Epithelial cell of esophagus (primary cell): ENCODE results near the gene HUS1B.

Experiments
- DNase-seq: peaks from one replicate; pipeline ENCODE4 v3.0.0; 2010; ENCODE audit warnings: low read depth
- H3K4me3 ChIP-seq: 2 replicates; pipeline ENCODE4 v1.5.1; 2011; ENCODE audit warnings: mild to moderate bottlenecking, low read length, control low read depth
- TF ChIP-seq, protein P1 (sequence below): IDR thresholded peaks from 2 replicates; pipeline ENCODE4 v1.5.1; 2011; ENCODE audit warnings: low read depth, mild to moderate bottlenecking, low read length, control low read depth, inconsistent platforms; ENCODE audit not compliant: insufficient read depth; ENCODE audit errors: missing control alignments

HUS1B gene

DNA sequence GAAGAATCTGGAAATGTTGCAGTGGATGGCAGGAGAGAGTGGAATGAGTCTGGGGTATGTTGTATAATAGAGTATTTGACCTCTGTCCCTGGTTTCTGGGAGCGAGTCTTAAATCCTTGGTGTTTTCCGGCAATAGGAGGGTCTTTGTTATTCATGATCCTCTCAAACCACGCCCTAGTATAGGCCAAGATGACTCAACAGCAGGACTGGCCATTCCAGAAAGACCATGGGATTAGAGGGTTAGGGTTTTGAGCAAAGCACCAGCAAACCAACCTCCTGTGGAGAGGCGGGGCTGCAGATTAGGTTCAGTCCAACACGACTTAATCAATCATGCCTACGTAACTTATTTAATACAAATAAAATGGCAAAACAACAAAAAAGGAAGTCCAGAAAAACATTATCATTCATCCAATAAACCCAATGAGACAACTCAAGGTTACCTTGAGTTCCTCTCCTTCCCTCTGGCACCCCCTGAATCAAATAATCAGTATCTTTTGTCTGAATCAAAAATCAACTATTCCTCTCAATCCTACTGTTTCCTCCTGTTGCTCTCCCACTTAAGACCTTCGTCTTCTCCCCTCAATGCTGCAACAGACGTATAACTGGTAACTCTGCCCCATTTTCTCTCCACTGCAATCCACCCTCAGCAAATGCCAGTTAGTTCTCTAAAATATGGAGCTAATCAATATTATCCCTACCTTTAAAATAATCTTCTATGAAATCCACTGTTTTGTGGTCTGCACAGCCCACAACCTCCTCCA, 15.5 kb downstream of the HUS1B start:
- TF ChIP-seq, protein P1, sequence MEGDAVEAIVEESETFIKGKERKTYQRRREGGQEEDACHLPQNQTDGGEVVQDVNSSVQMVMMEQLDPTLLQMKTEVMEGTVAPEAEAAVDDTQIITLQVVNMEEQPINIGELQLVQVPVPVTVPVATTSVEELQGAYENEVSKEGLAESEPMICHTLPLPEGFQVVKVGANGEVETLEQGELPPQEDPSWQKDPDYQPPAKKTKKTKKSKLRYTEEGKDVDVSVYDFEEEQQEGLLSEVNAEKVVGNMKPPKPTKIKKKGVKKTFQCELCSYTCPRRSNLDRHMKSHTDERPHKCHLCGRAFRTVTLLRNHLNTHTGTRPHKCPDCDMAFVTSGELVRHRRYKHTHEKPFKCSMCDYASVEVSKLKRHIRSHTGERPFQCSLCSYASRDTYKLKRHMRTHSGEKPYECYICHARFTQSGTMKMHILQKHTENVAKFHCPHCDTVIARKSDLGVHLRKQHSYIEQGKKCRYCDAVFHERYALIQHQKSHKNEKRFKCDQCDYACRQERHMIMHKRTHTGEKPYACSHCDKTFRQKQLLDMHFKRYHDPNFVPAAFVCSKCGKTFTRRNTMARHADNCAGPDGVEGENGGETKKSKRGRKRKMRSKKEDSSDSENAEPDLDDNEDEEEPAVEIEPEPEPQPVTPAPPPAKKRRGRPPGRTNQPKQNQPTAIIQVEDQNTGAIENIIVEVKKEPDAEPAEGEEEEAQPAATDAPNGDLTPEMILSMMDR, result no peak
- H3K4me3 ChIP-seq, result no peak overlapping the region
- no peak for DNase-seq

DNA sequence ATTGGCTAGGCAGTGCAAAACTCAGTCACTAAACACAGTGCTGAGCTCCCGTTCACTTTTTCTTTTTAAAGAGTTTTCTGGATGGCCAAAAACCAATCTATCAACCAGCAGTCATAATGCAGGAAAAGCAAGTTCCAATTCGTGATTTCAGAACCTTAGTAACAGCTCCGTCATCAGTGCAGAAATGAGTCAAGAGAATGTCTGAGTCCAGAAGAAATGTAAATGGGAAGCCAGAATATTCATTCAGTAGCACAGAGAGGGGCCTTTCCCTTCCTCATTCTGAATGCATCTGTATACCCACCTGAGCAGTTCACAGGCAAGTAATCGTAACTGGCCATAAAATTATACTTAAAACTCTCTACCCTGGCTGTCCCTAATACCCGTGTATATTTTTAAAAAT, 20.4 kb downstream of the HUS1B start:
- TF ChIP-seq, protein P1, result no peak
- no peak overlapping the region for H3K4me3 ChIP-seq
- DNase-seq, result peak; percentile 27

DNA sequence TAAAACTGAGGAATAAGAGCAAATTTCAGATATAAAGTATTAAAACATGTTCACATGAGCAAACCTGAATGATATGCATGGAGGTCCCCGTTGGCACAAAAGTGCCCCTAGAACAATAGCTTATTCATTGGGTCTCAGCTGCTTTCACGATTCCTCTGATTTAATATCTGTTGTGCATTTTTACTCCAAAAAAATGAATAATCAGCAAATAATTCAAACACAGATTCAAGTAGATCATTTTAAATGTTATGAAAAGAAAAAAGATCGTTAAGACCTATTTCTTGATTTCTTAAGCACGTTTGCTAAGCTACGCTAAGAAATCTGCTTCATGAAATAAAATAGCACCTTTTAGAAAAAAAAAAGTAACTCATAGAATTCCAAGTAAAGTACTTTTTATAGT, 21.7 kb downstream of the HUS1B start:
- no peak for DNase-seq
- TF ChIP-seq, protein P1, result no peak
- no peak overlapping the region for H3K4me3 ChIP-seq

- TF ChIP-seq, protein P1, result no peak
- no peak for DNase-seq
- no peak overlapping the region for H3K4me3 ChIP-seq
Measured at GRCh38 chr6:633611-634010, 23.3 kb downstream of the HUS1B start.

GRCh38 chr6:628766-629165, 28.1 kb downstream of the HUS1B start:
- no peak for DNase-seq
- no peak overlapping the region for H3K4me3 ChIP-seq
- TF ChIP-seq, protein P1, result no peak

GRCh38 chr6:626236-626635, 30.7 kb downstream of the HUS1B start:
- H3K4me3 ChIP-seq, result no peak overlapping the region
- TF ChIP-seq, protein P1, result no peak
- no peak for DNase-seq

DNA sequence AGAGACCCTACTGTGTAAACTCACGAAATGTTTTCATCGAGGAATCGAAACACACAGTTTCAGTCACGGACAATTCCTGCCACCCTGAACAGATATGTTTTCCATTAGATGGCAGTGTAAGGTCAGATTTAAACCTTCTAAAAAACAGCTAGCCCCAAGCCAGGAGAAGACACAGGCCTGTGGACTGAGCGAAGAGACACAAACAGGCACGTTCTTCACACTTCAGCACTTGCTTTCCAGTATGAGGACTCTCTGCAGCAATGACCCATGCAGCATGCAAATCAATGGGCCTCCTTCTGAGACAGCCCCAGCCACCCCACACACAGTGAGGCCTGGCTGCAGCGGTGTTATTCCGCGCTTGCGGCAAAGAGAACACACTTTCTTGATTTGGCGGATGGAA, 31.9 kb downstream of the HUS1B start:
- TF ChIP-seq, protein P1, result no peak
- no peak overlapping the region for H3K4me3 ChIP-seq
- DNase-seq, result no peak
